Astrocyte (in vitro differentiated cells and primary cell): Measurements from ENCODE around the gene C16orf96.

Experiments
- CTCF ChIP-seq: IDR thresholded peaks from 2 replicates; pipeline ENCODE4 v1.5.1; 2011; ENCODE audit warnings: low read depth, mild to moderate bottlenecking, inconsistent platforms, low read length, moderate library complexity; ENCODE audit not compliant: insufficient read depth
- EZH2 ChIP-seq: IDR thresholded peaks from 2 replicates; pipeline ENCODE4 v1.6.1; 2012; ENCODE audit warnings: mild to moderate bottlenecking, low read length, inconsistent platforms; ENCODE audit not compliant: insufficient read depth

- TF ChIP-seq EZH2 (no peak), CTCF (no peak)
Measured at GRCh38 chr16:4637501-4638166, 81.5 kb downstream of the C16orf96 start.
